HL-60 (cell line): ENCODE data around the gene CD276.

ENCODE experiments used
- DNase-seq, 2 experiments: peaks; one replicate each; pipeline ENCODE4 v3.0.0-alpha.2; 2010 to 2020; ENCODE audit warnings: low read depth in 1 of 2, low spot score in 1 of 2
- H3K27ac ChIP-seq: fragments of 250-450 bp; sonication (Bioruptor Pico); replicated peaks from 2 replicates; pipeline ENCODE4 v1.5.1; 2020; ENCODE audit warnings: mild to moderate bottlenecking, moderate library complexity
- H3K27me3 ChIP-seq: fragments of 250-450 bp; sonication (Bioruptor Pico); 2 replicates; pipeline ENCODE4 v1.5.1; 2021; ENCODE audit warnings: mild to moderate bottlenecking, moderate library complexity; ENCODE audit not compliant: insufficient read depth, poor library complexity, severe bottlenecking
- H3K4me3 ChIP-seq: replicated peaks from 2 replicates; pipeline ENCODE4 v1.5.1; 2011; ENCODE audit warnings: mild to moderate bottlenecking, control low read depth, low read length; ENCODE audit not compliant: insufficient read depth
- CTCF ChIP-seq: IDR thresholded peaks from one replicate; pipeline ENCODE4 v1.5.1; 2011; ENCODE audit warnings: low read length, control low read depth, inconsistent platforms; ENCODE audit not compliant: insufficient read depth
- GABPA ChIP-seq: IDR thresholded peaks from 2 replicates; pipeline ENCODE4 v1.6.1; 2012; ENCODE audit warnings: low read depth
- POLR2AphosphoS5 ChIP-seq: IDR thresholded peaks from 2 replicates; pipeline ENCODE4 v1.6.1; 2012; ENCODE audit warnings: low read depth
- REST ChIP-seq: IDR thresholded peaks from 2 replicates; pipeline ENCODE4 v1.6.1; 2012; ENCODE audit warnings: low read depth; ENCODE audit not compliant: insufficient replicate concordance
- SPI1 ChIP-seq: IDR thresholded peaks from 2 replicates; pipeline ENCODE4 v1.6.1; 2012; ENCODE audit warnings: low read depth, mild to moderate bottlenecking, borderline replicate concordance

The CD276 gene

DNA sequence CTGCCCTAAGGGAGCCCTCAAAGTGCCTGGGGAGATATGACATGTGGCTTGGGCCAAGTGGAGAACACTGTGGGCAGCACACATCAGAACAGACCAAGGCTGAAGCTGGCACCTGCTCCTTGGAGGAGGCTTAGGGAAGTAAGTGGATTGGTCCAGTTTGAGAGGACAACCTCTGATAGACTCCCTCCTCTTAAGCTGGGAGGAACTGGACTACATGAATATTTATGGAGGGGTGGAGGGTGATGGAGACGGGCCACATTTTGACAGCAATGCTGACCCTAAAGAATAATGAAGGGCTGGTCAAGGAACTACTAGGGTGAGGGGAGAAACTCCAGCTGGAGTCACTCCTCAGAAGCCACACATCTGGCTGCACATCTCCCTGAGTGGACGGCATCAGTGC is 6.5 kb upstream of the CD276 start:
- Histone ChIP-seq H3K27me3 (peaks cover 12% of the 10 kb centered on the region), H3K27ac (no peak overlapping the region), H3K4me3 (no peak overlapping the region)
- DNase-seq = no peak
- TF ChIP-seq SPI1 = no peak
- no peak for TF ChIP-seq POLR2AphosphoS5
- TF ChIP-seq CTCF = no peak
- no peak for TF ChIP-seq REST
- no peak for TF ChIP-seq GABPA

GRCh38 chr15:73678498-73678897 is 5.7 kb upstream of the CD276 start:
- Histone ChIP-seq H3K4me3 (no peak overlapping the region), H3K27me3 (peaks cover 16% of the 10 kb centered on the region), H3K27ac (no peak overlapping the region)
- TF ChIP-seq SPI1 = no peak
- no peak for TF ChIP-seq CTCF
- TF ChIP-seq GABPA = no peak
- TF ChIP-seq POLR2AphosphoS5 = no peak
- no peak for TF ChIP-seq REST
- DNase-seq = no peak

- H3K27me3 ChIP-seq = peaks cover 19% of the 10 kb centered on the region
- TF ChIP-seq GABPA = no peak
- no peak for DNase-seq
- no peak overlapping the region for H3K4me3 ChIP-seq
- no peak overlapping the region for H3K27ac ChIP-seq
These were observed 5.0 kb upstream of the CD276 start for GRCh38 chr15:73679180-73679579.

- no peak overlapping the region for H3K27ac ChIP-seq
- H3K27me3 ChIP-seq = peaks cover 20% of the 10 kb centered on the region
- no peak for DNase-seq
- H3K4me3 ChIP-seq = no peak overlapping the region
- TF ChIP-seq GABPA = no peak
- no peak for TF ChIP-seq REST
- TF ChIP-seq CTCF = no peak
- no peak for TF ChIP-seq SPI1
- TF ChIP-seq POLR2AphosphoS5 = no peak
These were observed 4.2 kb upstream of the CD276 start for GRCh38 chr15:73679964-73680363.
